HS-27A (cell line): ENCODE results near the gene TOMM6.

Source experiments
- DNase-seq: peaks from one replicate; pipeline ENCODE4 v3.0.0-alpha.2; 2012; ENCODE audit warnings: low read depth, missing footprints

Gene TOMM6

DNA sequence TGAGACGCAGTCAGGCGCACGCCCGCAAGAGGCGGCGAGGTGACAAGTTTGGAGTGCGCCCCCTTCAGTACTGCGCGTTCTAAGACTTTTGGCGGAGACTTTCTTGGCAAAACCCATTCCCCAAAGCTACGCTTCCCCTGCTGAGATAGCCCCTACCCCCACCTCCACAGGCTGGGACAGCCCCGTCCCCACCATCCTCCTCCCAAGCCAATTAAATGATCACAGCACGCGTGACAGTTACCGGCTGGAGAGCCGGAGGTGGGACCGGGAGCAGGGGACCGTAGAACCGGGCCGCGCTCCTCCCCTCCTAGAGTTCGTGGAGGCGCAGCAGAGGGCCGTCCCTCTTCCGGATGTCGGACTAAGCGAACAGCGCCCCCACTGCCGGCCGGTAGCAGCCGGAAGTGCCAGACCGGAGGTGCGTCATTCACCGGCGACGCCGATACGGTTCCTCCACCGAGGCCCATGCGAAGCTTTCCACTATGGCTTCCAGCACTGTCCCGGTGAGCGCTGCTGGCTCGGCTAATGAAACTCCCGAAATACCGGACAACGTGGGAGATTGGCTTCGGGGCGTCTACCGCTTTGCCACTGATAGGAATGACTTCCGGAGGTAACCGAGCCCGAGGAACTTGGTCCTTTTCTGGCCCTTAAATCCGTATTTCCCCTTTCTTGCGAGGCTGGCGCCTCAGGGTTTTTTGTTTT lies at the start of gene TOMM6:
TSS of gene TOMM6 (plus strand) at position 476 of the 699 bp plus-strand sequence. CDS start at position 480, 4 bp downstream.
- DNase-seq = peak; percentile 87

DNA sequence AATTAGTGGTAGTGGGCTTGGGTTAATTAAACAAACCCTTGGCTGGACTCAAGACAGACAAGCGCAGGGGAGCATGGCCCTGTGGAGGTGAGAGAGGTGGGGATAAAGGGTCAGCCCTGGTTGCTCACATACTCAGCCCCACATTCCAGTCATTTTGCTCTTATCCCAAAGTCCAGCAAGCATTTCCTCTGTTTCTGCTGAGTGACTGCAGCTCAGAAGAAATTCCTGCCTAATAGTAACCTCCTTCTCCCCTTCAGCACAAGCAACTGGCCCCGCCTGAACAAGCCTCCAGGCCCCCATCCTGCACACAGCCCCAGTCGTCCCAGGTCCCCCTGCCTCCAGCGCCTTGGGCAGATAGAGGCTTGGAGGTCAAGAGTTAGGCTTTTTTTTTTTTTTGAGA lies 48.5 kb upstream of the TOMM6 start:
- no peak for DNase-seq

DNA sequence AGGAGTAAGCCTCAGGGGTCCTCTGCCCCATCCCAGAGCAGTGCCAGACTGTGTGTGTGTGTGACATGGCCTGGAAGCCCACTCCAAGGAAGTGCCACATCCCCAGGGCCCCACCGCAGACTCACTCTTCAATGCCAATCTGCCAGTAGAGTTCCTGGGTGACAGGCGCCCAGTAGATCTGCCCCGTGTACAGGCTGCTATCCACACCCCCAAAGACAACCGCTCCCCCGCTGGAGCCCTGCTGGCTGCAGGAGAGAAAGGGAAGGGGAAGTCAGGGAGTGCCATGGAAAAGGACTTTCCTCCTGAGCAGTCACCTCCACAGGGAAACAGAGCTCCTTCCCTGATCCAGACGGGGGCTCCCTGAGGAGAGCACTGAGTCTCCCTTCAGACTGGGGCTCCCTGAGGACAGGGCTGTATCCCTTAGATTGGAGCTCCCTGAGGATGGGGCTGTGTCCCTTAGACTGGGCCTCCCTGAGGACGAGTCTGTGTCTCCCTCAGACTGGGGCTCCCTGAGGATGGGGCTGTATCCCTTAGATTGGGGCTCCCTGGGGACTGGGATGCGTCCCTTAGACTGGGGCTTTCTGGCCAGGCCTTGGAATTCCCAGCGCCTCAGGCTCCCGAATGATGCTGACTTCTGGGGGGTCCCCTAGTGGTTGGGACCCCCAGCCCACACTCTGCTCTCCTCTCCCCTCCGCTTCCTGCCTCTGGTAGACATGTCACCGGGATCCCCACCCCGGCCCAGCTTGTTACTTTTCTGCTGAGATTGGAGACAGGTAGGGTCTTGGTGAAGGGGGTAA lies 46.9 kb upstream of the TOMM6 start:
- DNase-seq = no peak

DNA sequence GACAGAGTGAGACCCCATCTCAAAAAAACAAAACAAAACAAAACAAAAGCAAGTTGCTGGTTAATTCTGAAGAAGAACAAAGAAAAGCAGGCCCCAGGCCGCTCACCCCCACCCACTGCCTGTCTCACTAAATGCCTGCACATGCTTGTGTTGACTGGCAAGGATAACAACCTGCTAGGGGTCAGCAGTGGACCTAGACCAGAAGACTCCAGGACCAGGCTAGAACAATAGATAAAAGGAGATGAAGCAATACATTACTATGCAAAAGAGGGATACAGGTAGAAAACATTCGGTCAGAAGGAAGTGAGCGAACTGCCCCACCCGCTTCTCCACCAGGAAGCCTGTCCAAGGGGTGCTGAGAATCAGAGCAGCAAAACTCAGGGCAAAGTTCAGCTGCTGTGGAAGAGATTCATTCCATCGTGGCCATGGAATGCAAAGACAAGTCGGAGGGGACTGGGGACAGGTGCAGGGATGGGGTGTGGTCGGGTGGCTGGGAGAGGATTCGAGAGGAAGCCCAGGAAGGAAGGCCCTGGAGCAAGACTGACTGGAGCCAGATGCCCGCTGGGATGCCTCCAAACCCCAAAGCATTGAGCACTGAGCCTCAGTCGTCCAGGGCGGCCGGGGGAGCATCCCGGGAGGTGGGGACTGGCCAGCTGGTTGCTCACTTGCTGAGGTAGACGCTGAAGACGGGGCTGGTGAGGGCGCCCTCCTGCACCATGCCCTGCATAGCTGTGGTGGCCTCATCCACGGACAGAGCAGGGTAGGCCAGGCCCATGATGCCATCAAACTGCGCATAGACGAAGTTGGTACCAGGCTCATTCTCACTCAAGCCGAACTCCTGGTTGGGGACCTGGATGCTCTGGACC lies 45.6 kb upstream of the TOMM6 start:
- no peak for DNase-seq

DNA sequence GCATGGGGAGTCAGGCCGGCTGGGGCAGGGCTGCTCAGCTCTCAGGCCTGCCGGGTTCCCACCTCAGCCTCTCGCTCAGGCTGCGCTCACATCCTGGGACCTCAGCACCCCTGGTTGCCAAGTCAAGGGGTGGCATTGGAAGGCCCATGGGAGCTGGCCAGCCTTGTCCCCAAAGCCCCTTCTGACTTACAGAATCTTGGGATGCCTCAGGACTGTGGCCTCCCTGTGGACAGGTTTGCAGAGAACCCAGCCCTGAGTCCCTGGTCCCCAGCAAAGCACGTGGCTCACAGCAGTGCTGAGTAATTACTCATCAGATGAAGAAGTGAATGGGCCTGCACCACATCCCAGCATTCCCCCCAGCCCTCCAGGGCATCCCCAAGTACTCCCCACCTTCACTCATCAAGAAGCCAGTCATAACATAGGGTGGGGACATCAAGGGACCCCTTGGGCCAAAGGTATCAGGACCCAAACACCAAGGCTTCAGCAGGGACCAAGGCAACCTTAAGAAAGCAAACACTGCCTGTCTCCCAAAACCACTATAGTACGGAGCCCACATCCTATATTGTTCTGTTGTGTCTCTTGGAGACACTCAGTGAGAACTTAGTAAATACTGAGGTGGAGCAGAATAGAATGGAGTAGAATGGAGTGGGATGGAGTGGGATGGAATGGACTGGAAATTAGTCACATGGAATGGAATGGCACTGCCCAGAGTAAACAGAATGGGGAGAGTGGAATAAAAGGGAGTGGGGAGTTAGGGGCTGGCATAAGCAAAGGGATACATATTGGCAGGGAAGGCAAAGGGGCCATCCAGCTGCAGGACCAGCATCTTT lies 43.9 kb upstream of the TOMM6 start:
- no peak for DNase-seq

DNA sequence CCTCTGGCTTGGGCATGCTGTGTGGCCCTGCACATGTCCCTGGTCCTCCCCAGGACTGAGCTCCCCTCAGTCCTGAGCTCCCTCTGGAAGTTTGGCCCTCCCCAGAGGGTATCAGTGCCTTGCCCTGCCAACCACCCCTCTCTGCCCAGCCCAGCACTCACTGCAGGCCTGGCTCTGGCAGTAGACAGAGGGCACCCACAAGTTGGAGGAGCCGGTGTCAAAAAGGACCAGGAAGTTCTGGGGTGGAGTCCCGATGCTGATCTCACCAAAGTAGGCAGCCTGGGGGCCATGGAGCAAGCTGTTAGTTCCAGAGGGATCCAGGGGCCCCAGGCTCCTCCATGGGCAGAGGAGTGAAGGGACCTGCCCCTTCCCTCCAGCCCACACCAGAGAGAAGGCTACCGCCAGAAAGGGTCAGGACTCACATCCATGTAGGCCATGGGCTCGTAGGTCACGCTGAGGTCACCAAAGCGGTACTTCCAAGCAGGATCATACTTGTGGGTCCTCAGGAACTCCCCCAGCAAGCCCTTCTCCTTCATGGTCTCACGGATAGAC lies 43.2 kb upstream of the TOMM6 start:
- DNase-seq = no peak

DNA sequence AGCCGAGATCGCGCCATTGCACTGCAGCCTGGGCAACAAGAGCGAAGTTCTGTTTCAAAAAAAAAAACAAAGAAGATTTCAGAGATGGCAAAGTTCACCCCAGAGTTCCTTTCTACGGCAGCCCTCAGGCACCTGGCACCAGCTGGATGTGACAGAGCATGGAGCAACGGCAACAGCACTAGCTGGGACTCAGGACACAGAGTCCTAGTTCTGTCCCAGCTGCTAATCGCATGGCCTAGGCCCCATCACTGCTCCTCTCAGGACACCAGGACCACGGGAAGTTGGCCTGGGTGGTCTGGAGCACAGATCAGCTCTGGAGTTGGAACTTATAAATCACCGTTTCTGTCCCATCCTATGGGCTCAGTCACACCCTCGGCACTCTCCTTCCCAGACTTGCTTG lies 41.4 kb upstream of the TOMM6 start:
- DNase-seq = no peak

DNA sequence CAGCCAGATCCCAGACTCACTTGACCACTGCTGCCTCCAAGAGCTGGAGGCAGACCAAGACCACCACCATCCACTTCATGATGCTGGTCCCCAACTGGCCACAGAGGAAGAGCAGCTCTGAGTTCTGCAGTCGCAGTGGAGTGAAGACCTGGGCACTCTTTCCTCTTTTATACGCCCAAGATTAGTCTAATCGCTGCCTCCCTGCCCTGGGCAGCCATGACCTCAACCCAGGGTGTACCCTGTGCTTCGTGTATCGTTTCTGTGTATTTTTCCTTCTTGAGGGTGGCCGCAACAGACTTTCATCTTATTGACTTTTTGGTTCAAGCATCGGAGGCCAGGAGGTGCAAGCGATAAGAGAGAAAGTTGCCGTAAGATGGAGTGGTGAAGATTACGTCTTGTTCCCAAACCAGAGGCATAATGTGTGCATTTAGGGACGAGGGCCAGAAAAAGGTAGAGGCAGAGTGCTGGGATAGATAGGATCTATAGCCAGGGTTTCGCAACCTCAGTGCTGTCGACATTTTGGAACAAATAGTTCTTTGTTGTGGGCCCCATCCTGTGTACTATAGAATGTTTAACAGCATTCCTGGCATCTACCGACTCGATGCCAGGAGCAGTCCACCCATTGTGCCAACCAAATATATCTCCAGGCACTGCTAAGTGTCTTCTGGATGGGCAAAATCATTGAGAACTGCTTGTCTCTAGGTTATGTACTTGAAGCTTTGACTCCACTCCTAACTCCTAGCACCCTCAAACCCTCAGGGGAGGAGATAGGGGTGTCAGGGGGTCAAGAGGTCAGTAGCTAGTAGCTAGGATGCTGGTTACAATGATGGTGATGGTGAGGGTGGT lies 40.0 kb upstream of the TOMM6 start, which contains the start of gene PGC:
TSS of gene PGC (minus strand) at position 142 of the 846 bp plus-strand sequence. CDS start at position 79, 63 bp downstream.
- DNase-seq = no peak

DNA sequence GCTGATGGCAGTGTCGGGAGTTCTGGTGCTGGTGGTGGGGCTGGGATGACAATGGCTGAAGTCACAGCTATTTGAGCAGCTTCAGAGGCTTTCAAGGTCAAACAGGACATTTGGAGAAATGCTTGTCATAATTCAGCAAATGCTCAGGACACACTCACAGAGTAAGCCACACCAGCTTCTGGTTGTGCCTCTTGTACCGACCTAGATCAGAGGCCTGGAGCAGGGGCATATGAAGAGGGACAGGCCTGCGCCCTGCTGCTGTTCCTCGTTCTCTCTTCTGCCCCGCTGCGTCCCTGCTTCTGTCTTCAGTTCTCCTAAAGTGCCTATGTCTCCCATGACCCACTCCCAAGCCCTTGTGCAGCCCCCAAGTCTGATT lies 39.4 kb upstream of the TOMM6 start:
- no peak for DNase-seq

DNA sequence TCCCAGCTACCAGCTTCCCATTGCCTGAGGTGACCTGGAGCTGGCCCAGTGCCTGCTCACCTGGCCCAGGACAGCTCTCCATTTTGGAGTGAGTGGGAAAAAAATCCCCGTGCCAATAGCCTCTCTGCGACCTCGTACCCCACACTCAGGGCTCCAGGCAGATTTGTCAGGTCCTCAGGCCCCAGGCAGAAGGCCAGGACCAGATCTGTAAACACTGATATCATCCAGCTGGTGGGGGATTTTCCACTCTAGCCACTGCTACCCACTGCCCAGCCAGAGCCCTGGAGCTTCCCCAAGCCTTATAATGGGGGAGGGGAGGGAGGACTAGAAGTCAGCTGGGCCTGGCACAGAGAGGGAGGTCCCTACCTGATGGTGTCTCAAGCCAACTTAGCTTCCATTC lies 39.0 kb upstream of the TOMM6 start:
- no peak for DNase-seq

DNA sequence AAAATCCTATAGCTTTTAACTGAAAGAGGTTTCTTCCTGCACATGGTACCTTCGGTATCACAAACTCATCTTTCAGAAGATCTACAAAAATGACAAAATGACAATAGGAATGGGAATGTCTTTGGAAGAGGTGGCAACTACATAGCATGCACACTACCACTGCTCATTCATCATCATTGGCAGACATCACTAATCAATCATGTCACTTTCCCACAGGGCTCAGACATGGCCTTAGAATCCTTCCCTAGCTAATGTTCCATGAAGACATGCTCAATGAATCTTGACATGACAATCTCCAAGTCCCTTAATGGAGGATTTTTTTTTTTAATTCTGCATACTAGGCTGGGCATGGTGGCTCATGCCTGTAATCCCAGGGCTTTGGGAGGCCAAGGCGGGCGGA lies 37.1 kb upstream of the TOMM6 start:
- no peak for DNase-seq

DNA sequence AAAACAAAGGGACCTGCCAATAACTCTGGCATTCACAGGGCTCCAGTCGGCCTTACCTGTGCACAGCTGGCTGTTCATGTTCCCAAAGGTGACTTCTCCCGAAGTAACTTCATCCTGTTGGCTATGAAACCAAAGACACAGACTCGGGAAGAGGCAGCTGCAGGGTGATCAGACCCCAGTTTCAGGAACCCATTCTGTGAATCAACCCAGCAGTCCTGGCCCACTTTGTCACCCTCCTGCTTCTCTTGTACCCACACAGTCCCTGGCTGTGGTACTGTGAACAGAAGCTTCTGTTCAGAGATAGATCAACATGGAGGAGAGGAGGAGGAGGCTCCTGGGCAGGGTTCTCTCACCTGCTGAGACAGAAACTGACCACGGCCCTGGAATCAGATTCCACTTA lies 31.6 kb upstream of the TOMM6 start:
- no peak for DNase-seq

DNA sequence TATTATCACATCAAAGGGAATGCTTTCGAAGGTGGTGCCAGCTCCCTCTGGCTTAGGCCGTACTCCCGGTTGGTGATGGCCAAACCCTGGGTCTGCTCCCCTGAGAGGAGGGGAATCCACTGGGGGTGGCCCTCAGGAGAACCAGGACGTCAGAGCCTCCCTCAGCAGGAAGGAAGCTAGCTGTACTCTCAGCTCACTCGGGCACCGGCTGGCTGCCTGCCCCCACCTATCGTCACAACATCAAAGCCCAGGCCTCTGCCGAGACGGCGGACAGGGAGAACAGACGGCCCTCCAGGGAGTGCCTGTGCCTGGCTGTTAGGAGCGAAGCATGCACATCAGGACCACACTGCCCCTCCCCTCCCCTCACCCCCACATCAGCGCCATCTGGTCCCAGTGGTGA lies 31.1 kb upstream of the TOMM6 start:
- no peak for DNase-seq

DNA sequence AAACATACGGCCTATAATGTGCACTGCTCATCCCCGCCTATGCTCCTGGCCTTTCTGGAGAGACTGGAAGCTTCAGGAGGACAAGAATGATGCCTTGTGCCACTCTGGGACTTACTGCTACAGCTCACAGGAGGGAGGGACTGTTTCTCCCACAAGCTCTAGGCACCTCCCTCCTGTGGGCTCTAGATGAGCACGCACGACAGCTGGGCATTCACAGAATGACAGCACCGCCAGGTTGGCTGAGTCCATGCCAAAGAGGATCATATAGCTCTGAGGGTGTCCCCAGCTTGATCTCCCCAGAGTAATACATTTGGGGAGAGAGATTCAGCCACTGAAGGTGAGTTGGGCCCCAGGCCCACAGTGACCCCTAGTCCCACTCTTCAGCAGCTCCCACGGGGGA lies 30.2 kb upstream of the TOMM6 start:
- no peak for DNase-seq

DNA sequence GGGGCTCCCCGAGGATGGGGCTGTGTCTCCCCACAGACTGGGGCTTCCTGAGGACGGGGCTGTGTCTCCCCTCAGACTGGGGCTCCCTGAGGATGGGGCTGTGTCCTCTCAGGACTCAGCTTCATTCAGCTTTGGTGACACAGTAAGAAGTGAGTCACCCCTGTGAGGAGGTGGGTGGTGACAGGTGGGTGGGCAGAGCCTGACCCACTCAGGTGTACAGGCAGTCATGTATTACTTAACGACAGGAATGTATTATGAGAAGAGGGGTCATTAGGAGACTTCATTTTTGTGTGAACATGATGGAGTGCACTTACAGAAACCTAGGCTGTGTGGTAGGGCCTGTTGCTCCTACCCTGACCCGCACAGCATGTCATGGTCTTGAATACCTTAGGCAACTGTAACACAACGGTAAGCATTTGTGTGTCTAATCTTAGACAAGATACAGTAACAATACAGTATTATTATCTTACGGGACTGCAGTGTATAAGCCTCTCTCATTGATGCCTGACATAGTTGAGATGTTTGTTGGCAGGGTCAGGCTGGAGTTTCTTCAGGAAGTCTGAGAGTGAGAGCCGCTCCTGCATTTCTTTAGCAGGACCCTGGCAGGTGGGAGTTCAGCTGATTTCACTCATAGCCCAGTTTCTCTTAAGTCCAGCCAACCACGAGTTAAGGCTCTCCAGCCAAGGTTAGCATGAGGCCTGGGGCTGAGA lies 29.4 kb upstream of the TOMM6 start:
- DNase-seq = no peak

DNA sequence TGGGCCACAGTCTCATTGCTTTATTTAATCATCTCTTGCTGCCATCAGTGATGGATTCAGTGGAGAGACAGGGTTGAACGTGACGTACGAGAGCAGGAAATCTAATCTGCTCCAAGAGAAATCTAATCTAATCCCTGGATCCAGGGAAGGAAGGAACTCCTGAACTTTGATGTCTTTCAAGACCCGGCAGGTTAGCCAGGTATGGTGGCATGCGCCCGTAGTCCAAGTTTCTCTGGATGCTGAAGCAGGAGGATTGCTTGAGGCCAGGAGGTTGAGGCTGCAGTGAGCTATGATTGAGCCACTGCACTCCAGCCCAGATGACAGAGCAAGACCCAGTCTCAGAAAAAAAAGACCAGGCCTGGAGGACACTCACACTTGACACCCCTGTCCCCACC lies 28.9 kb upstream of the TOMM6 start:
- DNase-seq = no peak

DNA sequence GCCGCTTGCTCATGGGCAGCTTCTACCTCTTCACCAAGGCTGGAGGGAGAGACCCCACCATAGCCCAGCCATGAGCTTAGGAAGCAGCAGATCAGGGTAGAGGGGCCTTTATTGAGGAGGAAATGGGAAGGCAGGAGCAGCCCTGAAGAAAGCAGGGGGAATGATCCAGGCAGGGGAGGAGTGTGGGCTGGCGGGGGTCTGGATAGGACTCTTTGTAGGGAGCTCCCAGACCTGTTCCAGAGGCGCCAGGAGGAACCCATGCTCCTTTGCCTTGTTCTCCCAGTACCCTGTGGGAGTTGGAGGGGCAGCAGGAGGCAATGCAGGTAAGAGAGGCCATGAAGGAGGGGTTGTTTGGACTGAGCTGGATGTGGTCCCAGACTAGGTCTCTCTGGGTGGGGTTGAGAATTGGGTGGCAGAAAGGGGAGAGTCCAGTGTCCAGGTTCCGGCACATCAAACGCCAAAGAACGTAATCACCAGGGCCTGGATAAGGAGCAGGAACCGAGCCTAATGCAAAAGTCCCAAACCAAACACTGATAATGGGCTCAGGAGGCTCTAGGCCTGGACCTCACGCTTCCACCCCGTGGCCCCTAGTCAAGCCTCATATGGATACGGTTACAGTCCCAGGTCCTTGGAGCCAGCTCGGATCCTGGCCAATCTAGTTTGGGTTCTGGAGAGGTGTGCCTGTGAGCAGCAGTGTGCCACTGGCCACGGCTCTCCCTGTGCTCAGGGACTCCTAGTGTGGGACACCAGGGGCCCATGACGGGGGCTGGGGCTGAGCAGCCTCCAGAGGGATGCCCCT lies 28.2 kb upstream of the TOMM6 start:
- no peak for DNase-seq

DNA sequence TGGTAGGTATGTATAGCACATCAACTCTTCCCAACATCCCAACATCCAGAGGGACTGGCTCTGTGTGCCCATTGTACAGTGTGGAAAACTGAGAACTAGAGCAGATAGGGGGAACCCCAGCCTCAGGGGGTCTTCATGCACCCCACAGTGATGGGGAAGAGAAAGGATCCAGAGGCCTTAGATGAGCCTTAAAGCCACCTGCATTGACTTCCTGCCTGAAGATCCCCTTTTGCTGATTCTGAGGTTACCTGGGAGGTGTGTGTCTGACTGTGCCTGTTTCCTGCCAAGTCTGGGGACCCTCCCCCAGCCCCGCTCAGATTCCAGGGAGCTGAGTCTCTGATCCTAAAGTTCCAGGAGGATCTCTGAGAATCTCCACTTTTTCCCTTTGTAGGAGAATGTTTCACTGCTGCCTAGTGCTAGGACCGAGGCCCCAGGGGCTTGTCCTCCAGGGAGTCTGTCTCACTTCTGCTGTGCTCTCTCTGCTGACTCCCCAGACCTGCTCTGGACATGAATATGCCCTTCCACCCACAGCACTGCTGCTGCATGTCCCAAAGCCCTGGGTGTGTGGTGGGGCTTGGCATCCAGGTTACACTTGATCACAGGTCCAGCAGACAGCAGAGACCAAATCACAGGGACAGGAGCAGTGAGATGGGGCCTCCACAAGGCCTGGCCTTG lies 27.5 kb upstream of the TOMM6 start:
- no peak for DNase-seq
